Measurements from ENCODE around the gene ADAM17.
"Not testable (repeated sequence)": the region's sequence is repeated elsewhere in the genome, so short reads cannot be mapped to it uniquely, and the experiment has no call there.

The ADAM17 gene

DNA sequence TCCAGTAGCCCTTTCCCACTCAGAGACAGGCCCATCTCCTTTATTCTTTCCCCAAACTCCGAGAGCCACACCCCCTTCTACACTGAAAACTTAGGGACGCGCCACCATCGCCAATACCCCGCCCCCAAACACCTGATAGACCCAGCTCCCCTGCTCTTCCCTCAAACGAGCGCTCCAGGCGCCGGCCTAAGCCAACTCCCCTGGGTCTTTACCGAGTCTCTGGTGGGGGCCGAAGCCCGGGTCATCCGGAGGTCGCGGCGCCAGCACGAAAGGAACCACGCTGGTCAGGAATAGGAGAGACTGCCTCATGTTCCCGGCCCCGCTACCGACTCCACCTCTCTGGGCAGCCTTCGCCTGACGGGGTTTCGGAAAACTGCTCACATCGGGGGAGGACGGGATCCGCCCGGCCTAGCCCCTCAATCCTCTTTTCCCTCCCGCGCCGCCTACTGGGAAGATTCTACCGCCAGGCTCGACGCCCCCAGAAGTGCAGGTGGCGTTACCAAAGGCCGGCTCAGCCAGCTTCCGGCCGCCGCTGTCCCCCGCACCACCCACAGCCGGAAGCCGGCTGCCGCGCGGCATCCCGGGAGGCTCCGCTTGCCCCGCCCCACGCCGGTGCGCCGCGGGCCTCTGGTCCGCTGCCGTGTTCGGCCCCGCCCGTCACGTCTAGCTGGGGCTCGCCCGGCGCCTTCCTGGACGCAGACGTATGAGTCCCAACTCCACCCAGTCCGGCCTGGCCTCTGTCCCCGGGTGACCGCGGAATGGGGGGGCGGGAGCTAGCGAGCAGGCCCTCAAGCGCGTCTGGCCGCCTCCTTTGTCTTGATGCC lies at the start of gene ADAM17:
ADAM17 (minus strand) TSS at position 534 of the 824 bp plus-strand sequence; CDS start at position 309, 225 bp downstream.
- H3K4me3 ChIP-seq (ENCODE audit: low read length), result peak within 1 kb of the TSS; percentile 76
- peak; percentile 82 for DNase-seq (ENCODE audit: low read depth)
- peak; percentile 39 for TF ChIP-seq CTCF (conservative IDR thresholded peaks at IDR 0.05; ENCODE audit: low read depth, low read length)

GRCh38 chr2:9602412-9602811 lies 46.8 kb upstream of the ADAM17 start:
- H3K4me3 ChIP-seq (ENCODE audit: low read length), result no peak overlapping the region
- TF ChIP-seq CTCF (conservative IDR thresholded peaks at IDR 0.05; ENCODE audit: low read depth, low read length), result no peak
- no peak for DNase-seq (ENCODE audit: low read depth)

DNA sequence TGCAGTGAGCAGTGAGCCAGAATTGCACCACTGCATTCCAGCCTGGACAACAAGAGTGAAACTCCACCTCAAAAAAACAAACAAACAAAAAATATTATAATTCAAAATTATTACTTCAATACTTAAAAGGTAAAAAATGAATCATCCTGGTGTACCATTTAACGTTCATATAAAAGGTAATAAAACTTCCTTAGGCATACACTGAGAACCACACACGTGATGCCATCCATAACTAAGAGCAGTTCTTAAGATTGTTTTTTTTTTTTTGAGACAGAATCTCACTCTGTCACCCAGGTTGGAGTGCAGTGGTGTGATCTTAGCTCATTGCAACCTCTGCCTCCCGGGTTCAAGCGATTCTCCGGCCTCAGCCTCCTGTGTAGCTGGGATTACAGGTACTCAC lies 45.8 kb upstream of the ADAM17 start:
- DNase-seq (ENCODE audit: low read depth), result no peak
- TF ChIP-seq CTCF (conservative IDR thresholded peaks at IDR 0.05; ENCODE audit: low read depth, low read length), result no peak
- no peak overlapping the region for H3K4me3 ChIP-seq (ENCODE audit: low read length)

- DNase-seq (ENCODE audit: low read depth), result no peak
- TF ChIP-seq CTCF (conservative IDR thresholded peaks at IDR 0.05; ENCODE audit: low read depth, low read length), result no peak
- no peak overlapping the region for H3K4me3 ChIP-seq (ENCODE audit: low read length)
These were observed 43.8 kb upstream of the ADAM17 start for GRCh38 chr2:9599430-9599829.

DNA sequence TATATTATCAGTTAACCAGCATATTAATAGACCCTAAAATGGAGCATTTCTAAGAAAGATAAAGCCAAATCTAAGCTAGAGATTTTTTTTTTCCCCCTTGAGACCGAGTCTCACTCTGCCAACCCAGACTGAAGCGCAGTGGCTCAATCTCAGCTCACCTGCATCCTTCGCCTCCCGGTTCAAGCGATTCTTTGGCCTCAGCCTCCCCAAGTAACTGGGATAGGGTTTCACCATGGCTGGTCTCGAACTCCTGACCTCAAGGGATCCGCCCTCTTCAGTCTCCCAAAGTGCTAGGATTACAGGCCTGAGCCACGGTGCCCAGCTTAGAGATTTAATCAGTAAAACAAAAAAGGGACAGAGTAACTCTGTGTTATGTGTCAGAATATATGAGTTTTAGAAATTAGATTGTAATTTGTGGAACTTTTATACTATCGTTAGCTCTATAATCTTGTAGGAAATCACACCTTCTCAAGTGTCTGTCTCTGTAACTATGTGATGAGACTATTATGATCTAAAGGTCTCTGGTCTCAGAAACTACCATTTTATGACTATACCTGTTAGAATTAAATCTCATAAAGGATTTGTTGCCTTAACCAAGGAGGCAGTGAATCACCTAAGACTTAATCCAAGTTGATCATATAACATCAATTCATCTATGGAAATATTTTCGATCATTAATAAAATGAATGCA lies 41.1 kb upstream of the ADAM17 start:
- no peak for DNase-seq (ENCODE audit: low read depth)
- no peak for TF ChIP-seq CTCF (conservative IDR thresholded peaks at IDR 0.05; ENCODE audit: low read depth, low read length)
- H3K4me3 ChIP-seq (ENCODE audit: low read length), result no peak overlapping the region

DNA sequence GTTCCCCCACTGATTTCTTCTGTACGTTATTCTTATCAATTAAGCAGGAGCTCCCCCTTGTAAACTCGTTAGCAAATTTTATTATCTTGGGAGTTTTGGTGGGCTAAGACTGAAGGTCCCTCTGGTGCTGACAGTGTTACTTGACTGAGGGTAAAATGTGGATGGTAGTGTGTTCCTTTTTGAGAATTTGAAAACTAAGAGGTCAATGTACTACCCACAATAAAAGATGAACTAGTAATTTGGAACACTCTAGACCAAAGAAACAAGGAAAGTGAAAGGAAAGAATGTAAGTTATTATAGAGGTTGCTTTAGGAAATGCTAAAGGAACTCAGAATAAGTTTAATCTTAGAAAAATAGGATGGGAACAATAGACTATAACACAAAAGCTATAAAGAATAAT lies 40.1 kb upstream of the ADAM17 start:
- H3K4me3 ChIP-seq (ENCODE audit: low read length), result no peak overlapping the region
- no peak for DNase-seq (ENCODE audit: low read depth)
- no peak for TF ChIP-seq CTCF (conservative IDR thresholded peaks at IDR 0.05; ENCODE audit: low read depth, low read length)

GRCh38 chr2:9595256-9595655 lies 39.6 kb upstream of the ADAM17 start:
- DNase-seq (ENCODE audit: low read depth); H3K4me3 ChIP-seq (ENCODE audit: low read length): not testable (repeated sequence)
